SK-N-SH (cell line): ENCODE measurements around the gene STK32C. TPM values are rescaled to one million over a fixed set of nuclear protein-coding genes. Genes with fewer than 3 reads are reported as not detected.

Experiments
- CTCF ChIA-PET: fragments of 300-600, 350-600 bp; formaldehyde crosslinking; extraction: SDS; loops from one replicate; lab custom pipeline; 2021; lab: Yijun Ruan, JAX
- POLR2A ChIA-PET: fragments of 350-600 bp; sonication (Branson Sonifier 250); formaldehyde crosslinking; extraction: SDS; loops from one replicate; lab custom pipeline; 2020; ENCODE audit warnings: antibody characterized with exemption, inconsistent platforms; lab: Yijun Ruan, JAX
- DNase-seq: peaks from one replicate; pipeline ENCODE4 v3.0.0; 2012
- H2AFZ ChIP-seq: fragments of 200-600 bp; sonication (generic); 2 replicates; pipeline ENCODE4 v1.8.1; 2016; ENCODE audit warnings: antibody characterized with exemption, mild to moderate bottlenecking, low read depth
- H3F3A ChIP-seq: fragments of 200-600 bp; sonication (generic); replicated peaks from 2 replicates; pipeline ENCODE3; 2016; ENCODE audit warnings: antibody characterized with exemption, mild to moderate bottlenecking; ENCODE audit not compliant: insufficient read depth
- H3K27ac ChIP-seq, 2 experiments: fragments of 200-500 bp in 1 of 2; fragments of 200-600 bp in 1 of 2; sonication (Bioruptor generic) in 1 of 2; sonication (generic), shearing (Covaris generic) in 1 of 2; 2 replicates each; pipeline versions ENCODE4 v1.5.1 to v1.6.1; 2014 to 2016; ENCODE audit warnings: low read depth in 2 of 2, inconsistent platforms in 1 of 2, low read length in 1 of 2, mild to moderate bottlenecking in 1 of 2, mixed read lengths in 1 of 2
- H3K27me3 ChIP-seq: fragments of 200-600 bp; sonication (generic), shearing (Covaris generic); 2 replicates; pipeline ENCODE4 v1.6.1; 2016; ENCODE audit warnings: mixed run types; ENCODE audit not compliant: insufficient read depth
- H3K36me3 ChIP-seq, 2 experiments: fragments of 200-500 bp in 1 of 2; fragments of 200-600 bp in 1 of 2; sonication (Bioruptor generic) in 1 of 2; sonication (generic) in 1 of 2; replicated peaks in 1 of 2; 2 replicates each; pipeline versions ENCODE3 to v1.5.1; 2014 to 2016; ENCODE audit warnings: low read length in 1 of 2, mild to moderate bottlenecking in 1 of 2; ENCODE audit not compliant: insufficient read depth in 2 of 2, control insufficient read depth in 1 of 2
- H3K4me1 ChIP-seq, 2 experiments: fragments of 200-500 bp in 1 of 2; fragments of 200-600 bp in 1 of 2; sonication (Bioruptor generic) in 1 of 2; sonication (generic), shearing (Covaris generic) in 1 of 2; 2 replicates each; pipeline versions ENCODE4 v1.5.1 to v1.6.1; 2014 to 2016; ENCODE audit warnings: low read depth in 1 of 2, low read length in 1 of 2, mixed run types in 1 of 2; ENCODE audit not compliant: insufficient read depth in 2 of 2, control insufficient read depth in 1 of 2
- H3K4me2 ChIP-seq: fragments of 200-600 bp; sonication (generic), shearing (Covaris generic); 2 replicates; pipeline ENCODE4 v1.6.1; 2017; ENCODE audit warnings: mixed run types
- H3K4me3 ChIP-seq, 2 experiments: fragments of 200-500 bp in 1 of 2; fragments of 200-600 bp in 1 of 2; sonication (Bioruptor generic) in 1 of 2; sonication (generic), shearing (Covaris generic) in 1 of 2; 2 replicates each; pipeline versions ENCODE4 v1.5.1 to v1.8.1; 2014 to 2016; ENCODE audit warnings: low read depth in 2 of 2, inconsistent platforms in 1 of 2, low read length in 1 of 2, mild to moderate bottlenecking in 1 of 2, mixed read lengths in 1 of 2, moderate library complexity in 1 of 2
- H3K79me2 ChIP-seq: fragments of 200-600 bp; sonication (generic); 2 replicates; pipeline ENCODE4 v1.8.1; 2017; ENCODE audit warnings: mild to moderate bottlenecking; ENCODE audit not compliant: insufficient read depth
- H3K9ac ChIP-seq: fragments of 200-600 bp; sonication (generic); 2 replicates; pipeline ENCODE4 v1.6.1; 2017; ENCODE audit warnings: mixed run types
- H3K9me2 ChIP-seq: fragments of 200-600 bp; sonication (generic); 2 replicates; pipeline ENCODE4 v1.6.1; 2017; ENCODE audit warnings: mixed run types
- H3K9me3 ChIP-seq: fragments of 200-600 bp; sonication (generic); 2 replicates; pipeline ENCODE4 v1.6.1; 2017; ENCODE audit warnings: mixed run types, mild to moderate bottlenecking, moderate library complexity
- H4K20me1 ChIP-seq: fragments of 200-600 bp; sonication (generic); 2 replicates; pipeline ENCODE4 v1.6.1; 2017; ENCODE audit warnings: mild to moderate bottlenecking, mixed run types; ENCODE audit not compliant: insufficient read depth
- FOXM1 ChIP-seq: IDR thresholded peaks from 2 replicates; pipeline ENCODE4 v1.4.0; 2012; ENCODE audit warnings: low read depth, mild to moderate bottlenecking
- GABPA ChIP-seq: IDR thresholded peaks from 2 replicates; pipeline ENCODE4 v1.4.0; 2012; ENCODE audit warnings: low read depth, mild to moderate bottlenecking
- MAX ChIP-seq: IDR thresholded peaks from 2 replicates; pipeline ENCODE4 v1.4.0; 2012; ENCODE audit warnings: low read depth
- NFIC ChIP-seq: IDR thresholded peaks from 2 replicates; pipeline ENCODE4 v1.4.0; 2012; ENCODE audit warnings: borderline replicate concordance
- PBX3 ChIP-seq: IDR thresholded peaks from 2 replicates; pipeline ENCODE4; 2012
- POLR2AphosphoS5 ChIP-seq: IDR thresholded peaks from 2 replicates; pipeline ENCODE4 v1.6.1; 2012; ENCODE audit warnings: low read depth, low read length
- SIN3A ChIP-seq: IDR thresholded peaks from 2 replicates; pipeline ENCODE4 v1.6.1; 2012; ENCODE audit warnings: low read depth, mild to moderate bottlenecking, low read length, moderate library complexity, borderline replicate concordance
- SMC3 ChIP-seq: IDR thresholded peaks from 2 replicates; pipeline ENCODE4 v1.6.1; 2012; ENCODE audit warnings: low read depth, low read length, improper control_type of control experiment
- TAF1 ChIP-seq: IDR thresholded peaks from 2 replicates; pipeline ENCODE4 v1.6.1; 2012; ENCODE audit warnings: low read depth, mild to moderate bottlenecking, low read length, moderate library complexity, borderline replicate concordance
- USF1 ChIP-seq: IDR thresholded peaks from 2 replicates; pipeline ENCODE4 v1.4.0; 2012; ENCODE audit warnings: low read depth, borderline replicate concordance
- USF2 ChIP-seq: fragments of 150-350 bp; IDR thresholded peaks from 2 replicates; pipeline ENCODE4 v1.6.1; 2017; ENCODE audit warnings: antibody characterized with exemption, low read length, low read depth, borderline replicate concordance
- WGBS: methylation state at CpG from one replicate; pipeline ENCODE4 v1.1.6; 2017; ENCODE audit warnings: low lambda C conversion rate; 5-methylcytosine and 5-hydroxymethylcytosine counted together
- polyA plus RNA-seq, 3 experiments: library from polyadenylated mRNA; depleted of rRNA; stranded (reverse); fragments of >200 nt; gene quantifications; 2 replicates each; pipeline ENCODE4 v1.2.3, GENCODE V29; 2012

The STK32C gene
- polyA plus RNA-seq, 1 of the 3 experiments (the other 2 are of a cell fraction) = 27.8 TPM

GRCh38 chr10:132243141-132243540 is 64.6 kb downstream of the STK32C start:
- H3K36me3 ChIP-seq = no peaks in the 10 kb centered on the region
- CTCF ChIA-PET = interaction anchor here (1.1 to 2.0 kb wide), 3 partner anchors 18 to 20 kb away, joined by 3 to 7 read pairs (median 4); no protein-coding TSS in a partner anchor
- H3K9ac ChIP-seq = no peak overlapping the region
- DNase-seq = peak; percentile 76
- no peaks in the 10 kb centered on the region for H3F3A ChIP-seq
- H3K9me3 ChIP-seq = no peaks in the 10 kb centered on the region
- TF ChIP-seq SIN3A (no peak), POLR2AphosphoS5 (no peak), FOXM1 (no peak), PBX3 (no peak), NFIC (no peak), GABPA (no peak), USF1 (no peak), USF2 (no peak)
- 75% methylated on average over 12 of the region's 12 CpGs for WGBS
- H3K79me2 ChIP-seq = no peaks in the 10 kb centered on the region
- no peak overlapping the region for H2AFZ ChIP-seq
- no peak overlapping the region for H3K4me3 ChIP-seq
- no peaks in the 10 kb centered on the region for H4K20me1 ChIP-seq
- H3K27ac ChIP-seq = peak overlapping the region in 1 of 2 experiments; percentile 17; a peak in 2 of 4 replicates
- H3K4me2 ChIP-seq = no peak overlapping the region
- no peaks in the 10 kb centered on the region for H3K9me2 ChIP-seq
- H3K4me1 ChIP-seq = peaks cover 0 to 61% of the 10 kb centered on the region in 2 experiments; a peak in 1 of 4 replicates
- H3K27me3 ChIP-seq = no peaks in the 10 kb centered on the region
- POLR2A ChIA-PET = interaction anchor here (0.7 kb wide), 1 partner anchor 9 kb away, joined by 3 read pairs; no protein-coding TSS in a partner anchor

- CTCF ChIA-PET = interaction anchor here (1.1 kb wide), 1 partner anchor 20 kb away, joined by 3 read pairs; no protein-coding TSS in a partner anchor
- H2AFZ ChIP-seq = no peak overlapping the region
Measured at GRCh38 chr10:132242103-132242840, 65.5 kb downstream of the STK32C start.

More at GRCh38 chr10:132242103-132242840, 65.5 kb downstream of the STK32C start:
- WGBS = 74% methylated on average over 15 of the region's 23 CpGs
- H4K20me1 ChIP-seq = no peaks in the 10 kb centered on the region
- DNase-seq = no peak
- no peak overlapping the region for H3K9ac ChIP-seq
- H3K9me2 ChIP-seq = no peaks in the 10 kb centered on the region
- no peak overlapping the region for H3K4me2 ChIP-seq
- H3K36me3 ChIP-seq = no peaks in the 10 kb centered on the region
- no peaks in the 10 kb centered on the region for H3K9me3 ChIP-seq
- no peaks in the 10 kb centered on the region for H3K27me3 ChIP-seq
- H3K27ac ChIP-seq = peak overlapping the region in 1 of 2 experiments; percentile 17; a peak in 1 of 4 replicates
- no peaks in the 10 kb centered on the region for H3K79me2 ChIP-seq
- no peaks in the 10 kb centered on the region for H3F3A ChIP-seq
- no peak overlapping the region for H3K4me3 ChIP-seq
- TF ChIP-seq TAF1 (no peak), MAX (no peak), SMC3 (no peak)
- POLR2A ChIA-PET = interaction anchor here (0.6 kb wide), 1 partner anchor 82 kb away, joined by 3 read pairs; no protein-coding TSS in a partner anchor
- peaks cover 0 to 65% of the 10 kb centered on the region in 2 experiments; a peak in 1 of 4 replicates for H3K4me1 ChIP-seq
